KMS-11 (cell line): ENCODE data around the gene LGALS1.
A peak's percentile ranks its signal among the peaks of the same experiment; 100 is the strongest.

ENCODE experiments used
- H2AFZ ChIP-seq: fragments of 200-600 bp; sonication (generic); 2 replicates; pipeline ENCODE4 v1.6.1; 2016; ENCODE audit warnings: antibody characterized with exemption, mixed run types, low read depth
- H3K27ac ChIP-seq: fragments of 200-600 bp; sonication (generic); 2 replicates; pipeline ENCODE4 v1.6.1; 2016; ENCODE audit warnings: mild to moderate bottlenecking, mixed run types
- H3K27me3 ChIP-seq: fragments of 200-600 bp; sonication (generic); 2 replicates; pipeline ENCODE4 v1.6.1; 2017; ENCODE audit warnings: mild to moderate bottlenecking, low read depth, mixed run types, moderate library complexity; ENCODE audit not compliant: insufficient read depth
- H3K36me3 ChIP-seq: fragments of 200-600 bp; sonication (generic); 2 replicates; pipeline ENCODE4 v1.6.1; 2017; ENCODE audit warnings: mild to moderate bottlenecking, mixed run types; ENCODE audit not compliant: insufficient read depth
- H3K4me1 ChIP-seq: fragments of 200-600 bp; sonication (generic); 2 replicates; pipeline ENCODE4 v1.6.1; 2016; ENCODE audit warnings: mild to moderate bottlenecking, low read depth, mixed run types; ENCODE audit not compliant: poor library complexity, severe bottlenecking
- H3K4me2 ChIP-seq: fragments of 200-600 bp; sonication (generic); 2 replicates; pipeline ENCODE4 v1.7.0; 2016; ENCODE audit warnings: mild to moderate bottlenecking, mixed run types
- H3K4me3 ChIP-seq: fragments of 200-600 bp; sonication (generic); IDR thresholded peaks from 2 replicates; pipeline ENCODE4 v1.6.1; 2017; ENCODE audit warnings: low read depth, low read length, mixed read lengths; ENCODE audit not compliant: insufficient read depth
- H3K79me2 ChIP-seq: fragments of 200-600 bp; sonication (generic); 2 replicates; pipeline ENCODE4 v1.6.1; 2016; ENCODE audit warnings: low read depth, mixed run types; ENCODE audit not compliant: insufficient read depth
- H3K9ac ChIP-seq: fragments of 200-600 bp; sonication (generic); 2 replicates; pipeline ENCODE4 v1.6.1; 2016; ENCODE audit warnings: mild to moderate bottlenecking, mixed run types
- H4K20me1 ChIP-seq: fragments of 200-600 bp; sonication (generic); 2 replicates; pipeline ENCODE4 v1.6.1; 2016; ENCODE audit warnings: mild to moderate bottlenecking, mixed run types; ENCODE audit not compliant: insufficient read depth
- TF ChIP-seq, protein P1 (sequence below): fragments of 200-600 bp; sonication (generic); conservative IDR thresholded peaks from 2 replicates; pipeline ENCODE4 v1.6.1; 2017; ENCODE audit warnings: low read depth, mild to moderate bottlenecking, antibody characterized with exemption, low read length, moderate library complexity, mixed read lengths

Gene LGALS1

DNA sequence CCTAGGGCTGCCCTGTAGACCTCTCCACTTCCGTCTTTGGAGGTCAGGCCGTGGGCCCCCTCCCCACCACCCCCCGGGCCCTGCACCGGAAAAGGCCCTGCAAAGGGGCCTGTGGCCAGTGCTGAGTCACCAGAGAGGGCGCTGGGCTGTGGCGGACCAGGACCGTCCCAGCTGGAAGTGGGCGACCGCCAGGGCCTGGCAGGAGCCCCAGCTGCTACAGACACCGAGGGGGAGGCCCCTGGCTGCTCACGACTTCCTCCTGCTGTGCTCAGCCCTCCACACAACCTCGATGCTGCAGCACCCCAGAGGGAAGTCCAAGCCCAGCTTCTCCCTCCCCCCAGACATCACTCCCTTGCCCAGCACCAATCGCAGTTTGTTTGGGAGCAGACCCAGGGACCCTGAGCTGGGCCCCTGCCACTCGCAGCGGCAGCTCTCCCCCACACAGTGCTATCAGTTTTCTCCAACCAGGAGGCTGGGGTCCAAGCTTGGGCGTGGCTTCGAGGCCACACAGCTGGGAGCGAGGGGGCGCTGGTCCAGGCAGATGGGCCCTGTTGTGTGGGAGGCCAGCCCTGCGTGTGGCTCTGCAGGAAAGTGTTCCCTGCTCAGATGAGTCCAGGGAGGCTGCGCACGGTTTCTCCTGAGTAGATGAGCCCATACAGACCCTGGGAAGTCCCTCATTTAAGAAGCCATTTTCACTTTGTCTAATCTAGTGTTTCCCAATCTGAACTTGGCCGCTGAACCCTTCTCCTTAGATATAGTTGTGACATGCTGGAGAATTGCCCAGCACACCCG is 41.6 kb upstream of the LGALS1 start:
- no peaks in the 10 kb centered on the region for H3K79me2 ChIP-seq
- peak overlapping the region; percentile 41; the same call in 1 of the 2 replicates for H3K9ac ChIP-seq
- peak overlapping the region; percentile 17; the same call in 1 of the 2 replicates for H2AFZ ChIP-seq
- peaks cover 70% of the 10 kb centered on the region for H3K4me1 ChIP-seq
- no peaks in the 10 kb centered on the region for H4K20me1 ChIP-seq
- H3K27me3 ChIP-seq = no peaks in the 10 kb centered on the region
- peak overlapping the region; percentile 83 for H3K27ac ChIP-seq
- TF ChIP-seq, protein P1, sequence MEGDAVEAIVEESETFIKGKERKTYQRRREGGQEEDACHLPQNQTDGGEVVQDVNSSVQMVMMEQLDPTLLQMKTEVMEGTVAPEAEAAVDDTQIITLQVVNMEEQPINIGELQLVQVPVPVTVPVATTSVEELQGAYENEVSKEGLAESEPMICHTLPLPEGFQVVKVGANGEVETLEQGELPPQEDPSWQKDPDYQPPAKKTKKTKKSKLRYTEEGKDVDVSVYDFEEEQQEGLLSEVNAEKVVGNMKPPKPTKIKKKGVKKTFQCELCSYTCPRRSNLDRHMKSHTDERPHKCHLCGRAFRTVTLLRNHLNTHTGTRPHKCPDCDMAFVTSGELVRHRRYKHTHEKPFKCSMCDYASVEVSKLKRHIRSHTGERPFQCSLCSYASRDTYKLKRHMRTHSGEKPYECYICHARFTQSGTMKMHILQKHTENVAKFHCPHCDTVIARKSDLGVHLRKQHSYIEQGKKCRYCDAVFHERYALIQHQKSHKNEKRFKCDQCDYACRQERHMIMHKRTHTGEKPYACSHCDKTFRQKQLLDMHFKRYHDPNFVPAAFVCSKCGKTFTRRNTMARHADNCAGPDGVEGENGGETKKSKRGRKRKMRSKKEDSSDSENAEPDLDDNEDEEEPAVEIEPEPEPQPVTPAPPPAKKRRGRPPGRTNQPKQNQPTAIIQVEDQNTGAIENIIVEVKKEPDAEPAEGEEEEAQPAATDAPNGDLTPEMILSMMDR = no peak
- H3K36me3 ChIP-seq = no peaks in the 10 kb centered on the region
- H3K4me2 ChIP-seq = peak overlapping the region; percentile 79
- H3K4me3 ChIP-seq = no peak overlapping the region

GRCh38 chr22:37634417-37634924 is 41.0 kb upstream of the LGALS1 start:
- TF ChIP-seq, protein P1 = peak; percentile 43
- peak overlapping the region; percentile 83 for H3K27ac ChIP-seq
- H3K36me3 ChIP-seq = no peaks in the 10 kb centered on the region
- H3K27me3 ChIP-seq = no peaks in the 10 kb centered on the region
- H2AFZ ChIP-seq = peak overlapping the region; percentile 17; the same call in 1 of the 2 replicates
- H3K4me3 ChIP-seq = no peak overlapping the region
- no peaks in the 10 kb centered on the region for H4K20me1 ChIP-seq
- no peaks in the 10 kb centered on the region for H3K79me2 ChIP-seq
- peaks cover 75% of the 10 kb centered on the region for H3K4me1 ChIP-seq
- peak overlapping the region; percentile 41; the same call in 1 of the 2 replicates for H3K9ac ChIP-seq
- peak overlapping the region; percentile 79 for H3K4me2 ChIP-seq

GRCh38 chr22:37635157-37635556 is 40.3 kb upstream of the LGALS1 start:
- Histone ChIP-seq H3K4me1 (peaks cover 75% of the 10 kb centered on the region), H4K20me1 (no peaks in the 10 kb centered on the region), H3K4me2 (peak overlapping the region; percentile 79; the same call in 1 of the 2 replicates), H3K27me3 (no peaks in the 10 kb centered on the region), H3K79me2 (no peaks in the 10 kb centered on the region), H3K36me3 (no peaks in the 10 kb centered on the region), H3K27ac (peak overlapping the region; percentile 83), H3K4me3 (no peak overlapping the region), H3K9ac (no peak overlapping the region), H2AFZ (no peak overlapping the region)
- TF ChIP-seq, protein P1 = no peak

DNA sequence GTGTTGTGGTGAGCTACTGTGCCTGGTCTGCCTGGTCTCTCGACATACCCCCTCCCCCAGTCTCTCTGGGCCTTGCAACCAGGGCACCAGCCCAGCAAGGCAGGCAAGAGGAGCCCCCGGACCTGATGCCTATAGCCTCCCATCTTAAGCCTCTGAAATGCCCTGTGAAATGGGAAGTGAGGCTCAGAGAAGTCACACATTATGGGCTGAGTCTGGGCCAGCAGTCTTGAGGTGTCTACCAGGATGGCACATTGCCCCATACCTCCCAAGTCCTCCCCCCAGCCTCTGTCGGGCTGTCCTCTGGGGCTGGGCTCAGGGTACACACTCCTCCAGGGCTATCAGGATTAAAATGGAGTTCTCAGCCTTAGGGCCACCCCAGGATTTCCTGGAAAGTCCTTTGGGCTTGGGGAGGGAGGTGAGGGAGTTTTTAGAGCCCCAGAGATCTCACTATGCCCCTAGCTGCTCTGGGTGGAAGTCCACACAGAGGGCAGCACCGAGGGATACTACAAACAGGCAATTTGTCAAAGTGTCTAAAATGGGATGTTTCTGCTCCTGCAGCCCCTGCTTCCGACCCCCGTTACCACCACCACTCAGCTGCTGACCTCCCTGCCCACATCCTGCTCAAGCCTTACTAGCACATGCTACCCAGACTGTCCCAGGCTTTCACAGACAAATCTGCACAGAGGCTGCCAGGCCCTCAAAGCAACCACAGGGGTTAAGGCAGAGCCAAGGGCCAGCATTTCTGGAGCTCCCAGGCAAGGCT is 39.1 kb upstream of the LGALS1 start:
- Histone ChIP-seq H3K27me3 (no peaks in the 10 kb centered on the region), H3K4me1 (peaks cover 82% of the 10 kb centered on the region), H4K20me1 (no peaks in the 10 kb centered on the region), H3K4me3 (no peak overlapping the region), H3K4me2 (peak overlapping the region; percentile 79), H3K36me3 (no peaks in the 10 kb centered on the region), H2AFZ (no peak overlapping the region), H3K79me2 (no peaks in the 10 kb centered on the region; the same call in 1 of the 2 replicates), H3K27ac (peak overlapping the region; percentile 83), H3K9ac (no peak overlapping the region; the same call in 1 of the 2 replicates)
- TF ChIP-seq, protein P1 = peak; percentile 35; the same call in 1 of the 2 replicates
